CD4-positive, alpha-beta memory T cell (primary cell): ENCODE results near the gene MITF. TPM values are rescaled to one million over a fixed set of nuclear protein-coding genes. Genes with fewer than 3 reads are reported as not detected.

Experiments
- CTCF ChIA-PET: fragments of 350-600 bp; sonication (Branson Sonifier 250); formaldehyde crosslinking; loops from one replicate; lab custom pipeline; 2021; ENCODE audit warnings: inconsistent platforms; ENCODE audit not compliant: partially characterized antibody; lab: Charles Lee
- POLR2A ChIA-PET: fragments of 350-600 bp; sonication (Branson Sonifier 250); formaldehyde crosslinking; loops from one replicate; lab custom pipeline; 2021; ENCODE audit not compliant: partially characterized antibody; lab: Charles Lee
- DNase-seq, 5 donors: peaks; one replicate each; pipeline versions ENCODE4 v3.0.0 to v3.0.0-alpha.2; 2020 to 2022; ENCODE audit warnings: mixed read lengths in 1 of 5
- H3K27ac ChIP-seq: one replicate; pipeline ENCODE4 v1.7.0; 2013; ENCODE audit warnings: low read depth, low read length
- H3K27me3 ChIP-seq: 2 replicates; pipeline ENCODE4 v1.7.0; 2013; ENCODE audit warnings: mild to moderate bottlenecking, low read length, moderate library complexity; ENCODE audit not compliant: insufficient read depth
- H3K36me3 ChIP-seq: 2 replicates; pipeline ENCODE4 v1.7.0; 2013; ENCODE audit warnings: mild to moderate bottlenecking, low read length, moderate library complexity; ENCODE audit not compliant: insufficient read depth
- H3K4me1 ChIP-seq: 2 replicates; pipeline ENCODE4 v1.7.0; 2013; ENCODE audit warnings: mild to moderate bottlenecking, low read length, moderate library complexity; ENCODE audit not compliant: insufficient read depth
- H3K4me3 ChIP-seq, 2 donors: one replicate each; pipeline ENCODE4 v1.7.0; 2013; ENCODE audit warnings: low read length in 2 of 2, mild to moderate bottlenecking in 1 of 2
- H3K9me3 ChIP-seq, 2 donors: one replicate each; pipeline ENCODE4 v1.7.0; 2013; ENCODE audit warnings: low read length in 2 of 2, control low read depth in 1 of 2; ENCODE audit not compliant: control insufficient read depth in 1 of 2
- H3K27ac Mint-ChIP-seq, 7 donors: one replicate each; pipeline ENCODE4 v1.8.0; 2020 to 2021; ENCODE audit warnings: mixed read lengths in 7 of 7, mild to moderate bottlenecking in 6 of 7, inconsistent platforms in 3 of 7, moderate library complexity in 3 of 7
- H3K27me3 Mint-ChIP-seq, 2 donors: one replicate each; pipeline ENCODE4 v1.8.0; 2020 to 2021; ENCODE audit warnings: mixed read lengths in 2 of 2
- H3K36me3 Mint-ChIP-seq, 2 donors: one replicate each; pipeline ENCODE4 v1.8.0; 2020 to 2021; ENCODE audit warnings: mixed read lengths in 2 of 2, inconsistent platforms in 1 of 2, mild to moderate bottlenecking in 1 of 2
- H3K4me1 Mint-ChIP-seq, 4 donors: one replicate each; pipeline ENCODE4 v1.8.0; 2020 to 2021; ENCODE audit warnings: mixed read lengths in 4 of 4, mild to moderate bottlenecking in 1 of 4
- H3K4me3 Mint-ChIP-seq, 8 donors: one replicate each; pipeline ENCODE4 v1.8.0; 2020 to 2021; ENCODE audit warnings: mixed read lengths in 8 of 8, mild to moderate bottlenecking in 7 of 8, moderate library complexity in 6 of 8, inconsistent platforms in 3 of 8
- H3K9me3 Mint-ChIP-seq, 8 donors: one replicate each; pipeline ENCODE4 v1.8.0; 2020 to 2021; ENCODE audit warnings: mixed read lengths in 8 of 8, mild to moderate bottlenecking in 5 of 8, inconsistent platforms in 3 of 8, moderate library complexity in 1 of 8
- intact Hi-C: fragments of 100-400 bp; cut with micrococcal nuclease; formaldehyde crosslinking; loops from one replicate; pipeline ENCODE4 v1.15.1; 2023
- polyA plus RNA-seq, 2 donors: library from polyadenylated mRNA; unstranded; fragments of 300-500 nt; fragmentation: Illumina TruSeq; gene quantifications; one replicate each; pipeline ENCODE4 v1.2.3, GENCODE V29; 2021
- total RNA-seq, 2 experiments: library from RNA; stranded (reverse); gene quantifications; one replicate each; pipeline ENCODE4 v1.2.3, GENCODE V29; 2021

The MITF gene
- total and polyA plus RNA-seq, 4 experiments from 2014 or later: 0.80 to 1.5 TPM; not detected in 2

DNA sequence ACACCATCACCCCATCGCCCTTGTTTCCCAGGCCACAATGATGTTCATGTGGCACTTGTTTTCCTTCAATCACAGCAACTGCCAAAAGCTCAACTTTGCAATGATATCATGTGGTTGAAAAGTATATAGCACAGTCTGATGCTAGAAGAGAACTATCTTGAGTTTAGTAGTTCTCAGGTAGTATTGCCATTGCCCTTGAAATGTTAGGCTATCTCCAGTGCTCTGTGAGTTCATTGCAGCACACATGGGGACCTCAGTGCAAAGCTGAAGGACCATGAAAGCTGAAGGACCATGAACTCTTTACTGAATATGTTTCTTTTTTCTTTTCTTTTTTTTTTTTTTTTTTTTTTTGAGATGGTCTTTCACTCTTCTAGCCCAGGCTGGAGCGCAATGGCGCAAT lies 224.4 kb downstream of the MITF start:
- no peaks in the 10 kb centered on the region for H3K27me3 Mint-ChIP-seq
- no peaks in the 10 kb centered on the region for H3K36me3 Mint-ChIP-seq
- H3K4me3 ChIP-seq: no peak overlapping the region
- H3K36me3 ChIP-seq: no peaks in the 10 kb centered on the region
- no peaks in the 10 kb centered on the region for H3K9me3 Mint-ChIP-seq
- DNase-seq: no peak
- H3K27ac Mint-ChIP-seq: no peak overlapping the region
- no peaks in the 10 kb centered on the region for H3K9me3 ChIP-seq
- H3K4me3 Mint-ChIP-seq: no peak overlapping the region
- intact Hi-C loops: no loop called here
- no peaks in the 10 kb centered on the region for H3K4me1 Mint-ChIP-seq
- ChIA-PET CTCF (no interaction called here), POLR2A (no interaction called here)
- H3K27ac ChIP-seq: no peak overlapping the region
- no peaks in the 10 kb centered on the region for H3K4me1 ChIP-seq
- no peaks in the 10 kb centered on the region for H3K27me3 ChIP-seq

GRCh38 chr3:69967156-69967555 lies 227.9 kb downstream of the MITF start:
- Mint-ChIP-seq H3K4me1 (no peaks in the 10 kb centered on the region), H3K36me3 (no peaks in the 10 kb centered on the region), H3K27me3 (no peaks in the 10 kb centered on the region), H3K9me3 (no peaks in the 10 kb centered on the region), H3K27ac (no peak overlapping the region), H3K4me3 (no peak overlapping the region)
- H3K27me3 ChIP-seq: no peaks in the 10 kb centered on the region
- intact Hi-C loops: no loop called here
- H3K36me3 ChIP-seq: no peaks in the 10 kb centered on the region
- ChIA-PET CTCF (no interaction called here), POLR2A (no interaction called here)
- no peaks in the 10 kb centered on the region for H3K4me1 ChIP-seq
- H3K4me3 ChIP-seq: no peak overlapping the region
- no peaks in the 10 kb centered on the region for H3K9me3 ChIP-seq
- DNase-seq: no peak
- no peak overlapping the region for H3K27ac ChIP-seq

GRCh38 chr3:69970827-69971226 lies 231.6 kb downstream of the MITF start:
- no peak overlapping the region for H3K4me3 Mint-ChIP-seq
- Histone ChIP-seq H3K27me3 (no peaks in the 10 kb centered on the region), H3K36me3 (no peaks in the 10 kb centered on the region), H3K4me3 (no peak overlapping the region), H3K27ac (no peak overlapping the region), H3K9me3 (no peaks in the 10 kb centered on the region), H3K4me1 (no peaks in the 10 kb centered on the region)
- CTCF ChIA-PET: no interaction called here
- peaks cover 0 to 4% (median 0%) of the 10 kb centered on the region in 8 donors for H3K9me3 Mint-ChIP-seq
- H3K36me3 Mint-ChIP-seq: no peaks in the 10 kb centered on the region
- POLR2A ChIA-PET: no interaction called here
- peaks cover 0 to 2% of the 10 kb centered on the region in 2 donors for H3K27me3 Mint-ChIP-seq
- H3K27ac Mint-ChIP-seq: no peak overlapping the region
- intact Hi-C loops: no loop called here
- H3K4me1 Mint-ChIP-seq: no peaks in the 10 kb centered on the region
- DNase-seq: no peak

GRCh38 chr3:69972672-69973071 lies 233.4 kb downstream of the MITF start:
- Mint-ChIP-seq H3K27me3 (peaks cover 0 to 2% of the 10 kb centered on the region in 2 donors), H3K36me3 (no peaks in the 10 kb centered on the region), H3K27ac (peak overlapping the region in 1 of 7 donors; percentile 12), H3K4me1 (no peaks in the 10 kb centered on the region), H3K9me3 (peaks cover 0 to 15% (median 6%) of the 10 kb centered on the region in 8 donors), H3K4me3 (no peak overlapping the region)
- no peaks in the 10 kb centered on the region for H3K36me3 ChIP-seq
- intact Hi-C loops: no loop called here
- no peak for DNase-seq
- H3K27ac ChIP-seq: no peak overlapping the region
- H3K27me3 ChIP-seq: no peaks in the 10 kb centered on the region
- H3K4me1 ChIP-seq: no peaks in the 10 kb centered on the region
- H3K4me3 ChIP-seq: no peak overlapping the region
- H3K9me3 ChIP-seq: no peaks in the 10 kb centered on the region
- CTCF ChIA-PET: no interaction called here
- POLR2A ChIA-PET: no interaction called here

DNA sequence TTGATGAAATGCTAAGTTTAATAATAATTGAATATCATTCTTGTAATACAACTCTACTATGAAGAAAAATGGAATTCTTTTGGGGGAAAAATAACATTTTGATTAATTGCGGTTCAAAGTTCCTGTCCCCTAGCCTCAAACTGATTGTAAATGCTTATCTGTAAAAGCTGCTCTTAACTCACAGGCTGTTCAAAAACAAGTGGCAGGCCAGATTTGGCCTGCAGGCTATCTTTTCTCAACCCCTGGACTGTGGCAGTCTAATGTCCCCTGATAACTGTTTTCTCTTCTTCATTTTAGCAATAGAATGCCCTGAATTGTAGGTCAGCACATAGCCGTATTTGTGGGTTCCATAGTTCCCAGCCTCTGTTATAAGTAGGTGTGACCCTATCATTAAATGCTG lies 236.8 kb downstream of the MITF start:
- ChIA-PET CTCF (no interaction called here), POLR2A (no interaction called here)
- DNase-seq: no peak
- Histone ChIP-seq H3K27me3 (no peaks in the 10 kb centered on the region), H3K9me3 (no peaks in the 10 kb centered on the region), H3K36me3 (no peaks in the 10 kb centered on the region), H3K4me1 (no peaks in the 10 kb centered on the region), H3K27ac (no peak overlapping the region), H3K4me3 (no peak overlapping the region)
- Mint-ChIP-seq H3K27me3 (peaks cover 0 to 4% of the 10 kb centered on the region in 2 donors), H3K4me1 (no peaks in the 10 kb centered on the region), H3K36me3 (no peaks in the 10 kb centered on the region), H3K4me3 (no peak overlapping the region), H3K9me3 (peaks cover 0 to 33% (median 12%) of the 10 kb centered on the region in 8 donors), H3K27ac (no peak overlapping the region)
- intact Hi-C loops: no loop called here

- Mint-ChIP-seq H3K36me3 (no peaks in the 10 kb centered on the region), H3K4me3 (no peak overlapping the region), H3K27ac (no peak overlapping the region), H3K27me3 (peaks cover 0 to 1% of the 10 kb centered on the region in 2 donors), H3K9me3 (peaks cover 0 to 13% (median 4%) of the 10 kb centered on the region in 8 donors), H3K4me1 (no peaks in the 10 kb centered on the region)
- intact Hi-C loops: no loop called here
- Histone ChIP-seq H3K27me3 (no peaks in the 10 kb centered on the region), H3K4me3 (no peak overlapping the region), H3K9me3 (no peaks in the 10 kb centered on the region), H3K4me1 (no peaks in the 10 kb centered on the region), H3K27ac (no peak overlapping the region), H3K36me3 (no peaks in the 10 kb centered on the region)
- no peak for DNase-seq
- POLR2A ChIA-PET: no interaction called here
- CTCF ChIA-PET: no interaction called here
Observed at GRCh38 chr3:69983546-69984265, 244.4 kb downstream of the MITF start.

DNA sequence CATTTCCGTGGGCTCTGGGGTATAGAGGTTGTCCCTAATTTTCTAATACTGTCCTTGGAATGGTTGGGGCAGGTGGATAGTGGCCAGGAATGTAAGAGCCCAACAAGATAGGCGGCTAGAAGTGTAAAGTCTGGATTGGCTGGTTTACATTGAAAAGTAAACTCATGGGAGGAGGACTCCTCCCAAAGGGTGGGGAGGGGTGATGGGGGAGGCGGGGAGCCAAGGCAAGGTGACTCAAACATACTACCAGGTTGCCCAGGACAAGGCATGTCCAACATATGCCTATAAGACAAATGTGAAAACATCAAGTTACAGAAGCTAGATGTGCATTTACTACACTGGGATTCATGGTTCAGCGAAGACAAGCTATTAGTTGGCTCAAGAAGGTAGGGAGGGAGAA lies 246.0 kb downstream of the MITF start:
- Mint-ChIP-seq H3K36me3 (no peaks in the 10 kb centered on the region), H3K4me3 (no peak overlapping the region), H3K27me3 (peaks cover 0 to 1% of the 10 kb centered on the region in 2 donors), H3K27ac (no peak overlapping the region), H3K4me1 (no peaks in the 10 kb centered on the region), H3K9me3 (peaks cover 0 to 5% (median 2%) of the 10 kb centered on the region in 8 donors)
- H3K4me3 ChIP-seq: no peak overlapping the region
- CTCF ChIA-PET: no interaction called here
- POLR2A ChIA-PET: no interaction called here
- peak in 1 of 5 donors; percentile 35 for DNase-seq
- no peaks in the 10 kb centered on the region for H3K4me1 ChIP-seq
- H3K27me3 ChIP-seq: no peaks in the 10 kb centered on the region
- no peak overlapping the region for H3K27ac ChIP-seq
- H3K36me3 ChIP-seq: no peaks in the 10 kb centered on the region
- H3K9me3 ChIP-seq: no peaks in the 10 kb centered on the region
- intact Hi-C loops: no loop called here
